ENCODE measurements around the gene RARRES1. TPM values are rescaled to one million over a fixed set of nuclear protein-coding genes. Genes with fewer than 3 reads are reported as not detected.

Gene RARRES1
- total RNA-seq, 1 experiment from 2014 or later = 4.0 TPM

- DNase-seq (ENCODE audit: low read depth) = peak; percentile 63
These were observed 33.4 kb upstream of the RARRES1 start for GRCh38 chr3:158765518-158766205.

- no peak for DNase-seq (ENCODE audit: low read depth)
These were observed 31.2 kb upstream of the RARRES1 start for GRCh38 chr3:158763421-158763820.

- DNase-seq (ENCODE audit: low read depth) = no peak
These were observed 30.4 kb upstream of the RARRES1 start for GRCh38 chr3:158762701-158763100.

GRCh38 chr3:158761350-158761749 lies 29.1 kb upstream of the RARRES1 start:
- no peak for DNase-seq (ENCODE audit: low read depth)

GRCh38 chr3:158755421-158755820 lies 23.2 kb upstream of the RARRES1 start:
- no peak for DNase-seq (ENCODE audit: low read depth)

DNA sequence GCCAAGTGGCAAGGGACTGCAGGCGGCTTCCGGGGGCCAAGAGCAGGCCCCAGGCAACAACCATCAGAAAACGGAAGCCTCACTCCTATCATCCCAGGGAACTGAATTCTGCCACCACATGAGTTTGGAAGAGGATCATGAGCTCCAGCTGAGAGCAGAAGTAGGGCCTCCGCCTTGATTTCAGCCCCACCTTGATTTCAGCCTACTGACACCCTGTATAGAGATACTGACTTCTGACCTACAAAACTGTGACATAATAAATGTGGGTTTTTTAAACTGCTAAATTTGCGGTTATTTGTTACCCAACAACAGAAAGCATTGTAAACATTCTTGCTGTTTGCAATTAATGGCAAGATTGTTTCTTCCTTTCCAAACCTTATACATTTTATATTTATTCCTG lies 21.6 kb upstream of the RARRES1 start:
- no peak for DNase-seq (ENCODE audit: low read depth)

DNA sequence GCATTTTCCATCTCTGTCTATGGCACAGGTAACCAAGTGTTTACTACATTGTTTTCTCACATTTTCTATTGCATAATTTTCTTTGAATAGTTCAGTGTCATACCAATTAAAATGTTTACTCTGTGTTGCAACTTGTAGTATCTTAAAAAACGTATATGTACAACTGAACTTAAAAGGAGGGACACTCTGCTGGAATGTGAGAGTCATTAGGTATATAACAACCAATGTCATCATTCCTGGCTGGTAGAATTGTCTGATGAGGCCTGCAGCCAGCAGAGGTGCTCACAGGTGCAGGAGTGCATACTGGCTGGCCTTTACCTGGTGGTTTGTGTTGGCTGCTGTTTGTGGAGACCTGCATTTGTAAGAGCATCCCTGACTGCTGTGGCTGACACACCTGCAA lies 19.1 kb upstream of the RARRES1 start:
- no peak for DNase-seq (ENCODE audit: low read depth)

- DNase-seq (ENCODE audit: low read depth) = no peak
These were observed 17.8 kb upstream of the RARRES1 start for GRCh38 chr3:158750016-158750415.

- DNase-seq (ENCODE audit: low read depth) = no peak
These were observed 17.3 kb upstream of the RARRES1 start for GRCh38 chr3:158749526-158749925.

DNA sequence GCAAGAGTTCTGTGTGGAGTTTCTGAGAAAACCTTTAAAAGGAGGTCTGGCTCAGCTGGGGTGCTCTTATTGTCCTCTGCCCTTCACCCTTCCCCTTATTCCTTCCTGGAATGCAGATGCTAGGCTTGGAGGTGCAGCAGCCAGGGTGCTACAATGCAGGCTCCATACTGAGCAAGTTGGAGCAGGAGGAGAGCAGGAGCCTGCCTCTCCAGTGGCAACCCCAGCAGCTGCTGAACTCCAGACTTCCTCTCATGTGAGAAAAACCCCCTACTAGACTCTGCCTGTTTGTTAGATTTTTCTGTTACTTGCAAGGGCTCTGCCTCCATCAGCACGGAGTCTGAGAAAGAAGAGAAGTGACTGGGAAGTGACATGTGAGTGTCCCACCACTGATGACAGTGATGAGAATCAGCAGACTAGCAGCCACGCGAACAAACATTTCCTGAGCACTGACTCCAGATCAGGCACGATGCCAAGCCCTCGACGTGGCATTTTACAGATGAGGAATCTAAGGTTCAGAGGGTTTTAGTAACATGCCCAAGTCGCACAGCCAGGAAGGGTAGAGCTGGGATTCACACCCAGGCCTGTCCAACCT lies 16.1 kb upstream of the RARRES1 start:
- DNase-seq (ENCODE audit: low read depth) = no peak

DNA sequence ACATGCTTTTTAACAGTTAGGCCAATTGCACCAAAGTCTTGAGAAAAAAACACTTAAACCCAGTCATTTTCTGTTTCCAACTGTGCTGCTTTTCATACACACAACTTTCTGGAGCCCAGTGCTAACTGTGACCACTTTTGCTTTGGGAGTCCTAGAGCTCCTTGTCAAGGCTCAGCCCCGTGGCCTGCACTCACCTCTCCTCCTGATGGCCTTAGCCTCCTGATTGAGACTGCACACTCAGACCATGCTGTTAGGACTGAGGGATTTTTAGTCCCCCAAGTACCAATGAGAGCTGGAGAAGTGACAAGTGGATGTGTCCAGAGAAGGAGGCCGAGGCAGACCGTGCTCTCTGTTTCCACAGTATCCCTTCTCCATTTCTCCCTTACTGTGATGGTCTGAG lies 15.2 kb upstream of the RARRES1 start:
- no peak for DNase-seq (ENCODE audit: low read depth)

DNA sequence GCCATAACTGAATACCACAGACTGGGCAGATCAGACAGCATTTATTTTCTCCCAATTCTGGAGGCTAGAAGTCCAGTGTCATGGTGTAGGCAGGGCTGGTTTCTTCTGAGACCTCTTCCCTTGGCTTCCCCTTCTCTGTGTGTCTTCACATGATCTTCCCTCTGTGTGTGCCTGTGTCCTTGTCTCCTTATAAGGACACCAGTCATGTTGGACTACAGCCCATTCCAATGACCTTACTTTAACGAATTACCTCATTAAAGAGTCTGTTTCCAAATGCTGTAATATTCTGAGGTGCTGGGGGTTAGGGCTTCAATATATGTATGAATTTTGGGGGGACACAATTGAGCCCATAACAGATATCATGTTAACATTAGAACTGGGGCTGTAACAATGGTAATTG lies 13.3 kb upstream of the RARRES1 start:
- DNase-seq (ENCODE audit: low read depth) = no peak

DNA sequence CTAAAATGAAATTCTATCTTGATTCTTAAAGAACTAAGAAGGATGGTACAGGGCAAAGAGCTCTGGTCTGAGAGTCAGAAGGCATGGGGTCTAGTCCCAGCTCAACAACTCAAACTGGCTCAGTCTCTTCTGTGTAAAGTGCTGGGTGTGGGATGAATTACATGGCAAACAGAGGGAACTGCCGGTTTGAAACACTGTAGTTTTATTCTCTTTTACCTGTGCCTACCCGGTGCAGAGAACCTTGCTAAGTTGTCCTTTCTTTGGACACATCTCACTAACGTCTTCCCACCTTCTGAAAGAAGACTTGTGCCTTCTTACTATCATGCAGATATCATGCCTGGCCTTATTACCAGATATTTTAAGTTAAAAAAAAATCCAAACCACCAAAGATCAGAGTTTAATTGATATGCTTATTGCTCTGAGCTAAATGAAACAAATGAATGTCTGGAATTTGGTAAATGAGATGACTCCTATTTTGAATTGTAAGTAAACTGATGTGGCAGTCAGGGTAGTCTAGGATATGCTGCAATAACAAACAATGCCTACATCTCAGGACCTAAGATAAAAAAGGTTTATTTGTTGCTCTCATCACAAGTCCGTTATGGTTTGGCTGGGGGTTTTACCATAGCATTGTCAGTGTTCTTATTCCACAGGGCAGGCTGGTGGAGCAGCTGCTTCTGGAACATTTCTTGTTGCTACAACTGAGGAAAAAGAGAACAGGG lies 12.5 kb upstream of the RARRES1 start:
- DNase-seq (ENCODE audit: low read depth) = no peak

DNA sequence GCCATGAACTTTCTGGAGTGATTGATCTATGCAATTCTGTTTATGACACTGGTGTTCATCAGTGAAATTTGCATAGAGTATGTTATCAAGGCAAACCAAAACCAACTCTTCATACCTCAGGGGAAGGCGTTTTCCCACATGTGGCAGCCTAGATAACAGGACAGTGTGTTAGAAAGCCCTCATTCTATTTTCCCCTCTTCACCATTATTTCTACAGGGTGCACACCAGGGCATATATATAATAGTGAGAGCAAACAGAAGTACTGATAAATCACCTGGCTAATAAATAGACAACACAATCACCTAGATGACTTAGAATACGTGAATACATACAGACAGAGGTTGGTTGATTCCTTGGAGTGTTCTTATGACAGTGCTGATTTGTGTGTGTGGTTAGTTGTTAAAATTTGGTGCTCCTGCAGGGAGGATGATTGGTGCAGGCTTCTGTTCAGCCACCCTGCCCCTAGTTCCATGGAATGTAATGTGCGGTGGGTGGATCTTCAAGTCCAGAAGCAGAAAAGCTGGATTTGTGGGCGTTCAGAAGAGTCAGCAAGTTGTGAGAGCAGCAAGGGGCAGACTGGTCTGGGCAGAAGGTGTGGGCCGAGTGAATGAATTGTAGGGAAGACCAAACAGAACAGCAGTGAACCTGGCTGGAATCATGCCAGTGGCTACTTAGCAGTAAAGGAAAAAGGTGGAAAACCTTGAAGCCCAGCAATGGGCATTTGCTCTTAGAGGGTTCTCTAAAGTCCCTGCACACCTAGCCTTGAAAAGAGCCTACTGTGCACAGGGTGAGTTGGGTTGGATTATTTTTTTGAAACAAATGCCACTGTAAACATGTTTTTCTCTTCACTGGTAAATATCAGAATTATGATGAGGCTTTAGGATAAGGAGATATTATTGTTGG lies 11.7 kb upstream of the RARRES1 start:
- no peak for DNase-seq (ENCODE audit: low read depth)

GRCh38 chr3:158742871-158743663 lies 10.8 kb upstream of the RARRES1 start:
- DNase-seq (ENCODE audit: low read depth) = no peak

GRCh38 chr3:158739661-158740060 lies 7.4 kb upstream of the RARRES1 start:
- no peak for DNase-seq (ENCODE audit: low read depth)

- DNase-seq (ENCODE audit: low read depth) = no peak
These were observed 6.8 kb upstream of the RARRES1 start for GRCh38 chr3:158739078-158739477.

DNA sequence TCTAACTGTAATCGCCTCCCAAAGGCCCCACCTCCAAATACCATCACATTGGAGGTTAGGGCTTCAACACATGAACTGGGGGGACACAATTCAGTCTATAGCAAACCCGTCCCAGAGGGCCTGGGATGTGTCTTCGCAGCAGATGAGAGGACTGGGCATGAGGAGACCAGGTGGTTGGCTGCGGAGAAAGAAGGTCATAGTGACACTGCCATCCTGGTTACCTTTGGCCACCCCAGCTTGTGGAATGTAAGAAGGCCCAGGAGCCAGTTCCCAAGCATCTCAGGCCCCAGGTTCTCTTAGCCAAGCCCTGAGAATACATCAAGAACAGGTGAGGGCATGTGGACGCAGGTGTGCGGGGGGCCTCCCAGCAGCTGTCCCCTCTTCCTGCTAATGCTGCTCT lies 6.4 kb upstream of the RARRES1 start:
- DNase-seq (ENCODE audit: low read depth) = no peak

- DNase-seq (ENCODE audit: low read depth) = no peak
These were observed 5.8 kb upstream of the RARRES1 start for GRCh38 chr3:158737976-158738615.

DNA sequence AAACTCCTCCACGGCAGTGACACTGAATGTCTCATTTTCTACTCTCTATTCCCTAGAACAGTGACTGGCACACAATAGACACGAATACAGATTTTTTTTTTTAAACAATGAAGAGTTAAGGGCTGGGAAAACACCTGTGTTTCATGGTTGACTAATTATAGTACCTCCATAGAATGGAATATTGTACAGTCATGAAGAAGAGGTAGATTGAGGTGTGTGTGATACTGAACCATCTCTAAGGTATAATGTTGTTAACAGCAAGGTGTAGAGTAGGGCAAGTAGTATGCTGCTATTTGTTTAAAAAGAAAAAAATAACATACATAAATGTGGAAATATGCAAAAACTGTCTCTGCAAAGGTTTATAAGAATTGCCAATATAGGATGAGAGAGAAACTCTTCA lies 5.2 kb upstream of the RARRES1 start:
- no peak for DNase-seq (ENCODE audit: low read depth)
